Neural progenitor cell (in vitro differentiated cells): Measurements from ENCODE around the gene PSMA1. TPM values are rescaled to one million over a fixed set of nuclear protein-coding genes. Genes with fewer than 3 reads are reported as not detected.

Source experiments
- DNase-seq: peaks from one replicate; pipeline ENCODE4 v3.0.0-alpha.2; 2016; ENCODE audit warnings: low spot score
- H2AFZ ChIP-seq: fragments of 200-600 bp; sonication (generic); replicated peaks from 2 replicates; pipeline ENCODE4 v1.6.1; 2016; ENCODE audit warnings: antibody characterized with exemption
- H3F3A ChIP-seq: fragments of 200-600 bp; sonication (generic); 2 replicates; pipeline ENCODE4 v1.6.1; 2016; ENCODE audit warnings: antibody characterized with exemption, low read depth
- H3K27ac ChIP-seq: fragments of 200-600 bp; sonication (generic); 2 replicates; pipeline ENCODE4 v1.5.1; 2016; ENCODE audit warnings: mild to moderate bottlenecking
- H3K27me3 ChIP-seq: fragments of 200-600 bp; sonication (generic); 2 replicates; pipeline ENCODE4 v1.6.1; 2016; ENCODE audit warnings: mild to moderate bottlenecking, moderate library complexity
- H3K36me3 ChIP-seq: fragments of 200-600 bp; sonication (generic); 2 replicates; pipeline ENCODE4 v1.5.1; 2016
- H3K4me1 ChIP-seq: fragments of 200-600 bp; sonication (generic); 2 replicates; pipeline ENCODE4 v1.6.1; 2016; ENCODE audit warnings: mixed run types
- H3K4me2 ChIP-seq: fragments of 200-600 bp; sonication (generic); 2 replicates; pipeline ENCODE4 v1.6.1; 2016
- H3K4me3 ChIP-seq: fragments of 200-600 bp; sonication (generic); 2 replicates; pipeline ENCODE4 v1.5.1; 2016
- H3K79me2 ChIP-seq: fragments of 200-600 bp; sonication (generic); 2 replicates; pipeline ENCODE4 v1.6.1; 2016; ENCODE audit warnings: low read depth
- H3K9ac ChIP-seq: fragments of 200-600 bp; sonication (generic); 2 replicates; pipeline ENCODE4 v1.6.1; 2016
- H3K9me3 ChIP-seq: fragments of 200-600 bp; sonication (generic); 2 replicates; pipeline ENCODE4 v1.5.1; 2016; ENCODE audit warnings: low read depth
- H4K20me1 ChIP-seq: fragments of 200-600 bp; sonication (generic); 2 replicates; pipeline ENCODE4 v1.6.1; 2016; ENCODE audit warnings: low read depth
- H3K27ac Mint-ChIP-seq: 3 replicates; pipeline ENCODE4 v1.8.0; 2021; ENCODE audit warnings: mixed read lengths
- H3K27me3 Mint-ChIP-seq: 2 replicates; pipeline ENCODE4 v1.8.0; 2022; ENCODE audit warnings: low read depth, mild to moderate bottlenecking, inconsistent platforms, moderate library complexity, mixed read lengths; ENCODE audit not compliant: insufficient read depth
- H3K36me3 Mint-ChIP-seq: 3 replicates; pipeline ENCODE4 v1.8.0; 2021; ENCODE audit warnings: mixed read lengths
- H3K4me1 Mint-ChIP-seq: 3 replicates; pipeline ENCODE4 v1.8.0; 2021; ENCODE audit warnings: mixed read lengths
- H3K4me3 Mint-ChIP-seq: 3 replicates; pipeline ENCODE4 v1.8.0; 2021; ENCODE audit warnings: mild to moderate bottlenecking, moderate library complexity, mixed read lengths
- H3K9me3 Mint-ChIP-seq: 3 replicates; pipeline ENCODE4 v1.8.0; 2020; ENCODE audit warnings: mixed read lengths
- CTCF ChIP-seq: fragments of 200-600 bp; sonication (generic); IDR thresholded peaks from 2 replicates; pipeline ENCODE4 v1.5.1; 2017; ENCODE audit warnings: antibody characterized with exemption, mild to moderate bottlenecking
- EZH2 ChIP-seq: fragments of 200-600 bp; sonication (generic); IDR thresholded peaks from 2 replicates; pipeline ENCODE4 v1.6.1; 2017; ENCODE audit warnings: antibody characterized with exemption, mild to moderate bottlenecking, moderate library complexity
- EZH2phosphoT487 ChIP-seq: fragments of 200-600 bp; sonication (generic); IDR thresholded peaks from 2 replicates; pipeline ENCODE4 v1.6.1; 2017; ENCODE audit warnings: antibody characterized with exemption
- total RNA-seq: library from RNA; depleted of rRNA; stranded (reverse); fragments of >200 nt; gene quantifications from 2 replicates; pipeline ENCODE4 v1.2.3, GENCODE V29; 2015; ENCODE audit warnings: low replicate concordance

The PSMA1 gene
- total RNA-seq, 1 donor from 2014 or later: 271 TPM

- TF ChIP-seq EZH2: no peak
- TF ChIP-seq CTCF: no peak
- TF ChIP-seq EZH2phosphoT487: no peak
- no peaks in the 10 kb centered on the region for H3K9me3 ChIP-seq
- peak overlapping the region; percentile 90 for H3K4me3 ChIP-seq
- no peaks in the 10 kb centered on the region for H3K9me3 Mint-ChIP-seq
- H3F3A ChIP-seq: peaks cover 7% of the 10 kb centered on the region
- peak overlapping the region; percentile 94 for H3K4me3 Mint-ChIP-seq
- peaks cover 7% of the 10 kb centered on the region for H3K4me1 ChIP-seq
- no peak overlapping the region for H3K27ac ChIP-seq
- H3K4me1 Mint-ChIP-seq: peaks cover 18% of the 10 kb centered on the region
- H2AFZ ChIP-seq: peak overlapping the region; percentile 98
- H3K79me2 ChIP-seq: peaks cover 28% of the 10 kb centered on the region
- H3K36me3 ChIP-seq: peaks cover 10% of the 10 kb centered on the region
- H3K27me3 Mint-ChIP-seq: no peaks in the 10 kb centered on the region
- H3K9ac ChIP-seq: peak overlapping the region; percentile 14
- H3K4me2 ChIP-seq: peak overlapping the region; percentile 86
- peak overlapping the region; percentile 43 for H3K27ac Mint-ChIP-seq
- no peaks in the 10 kb centered on the region for H3K27me3 ChIP-seq
- H3K36me3 Mint-ChIP-seq: peaks cover 10% of the 10 kb centered on the region
- no peaks in the 10 kb centered on the region for H4K20me1 ChIP-seq
- DNase-seq: no peak
Observed at GRCh38 chr11:14520747-14521151, 563 bp upstream of the PSMA1 start.

GRCh38 chr11:14519597-14519916 is 629 bp downstream of the PSMA1 start:
- H2AFZ ChIP-seq: peak overlapping the region; percentile 60
- no peaks in the 10 kb centered on the region for H3K9me3 ChIP-seq
- H3K4me2 ChIP-seq: peak overlapping the region; percentile 86
- H3K4me1 Mint-ChIP-seq: peaks cover 18% of the 10 kb centered on the region
- DNase-seq: no peak
- H3K27ac ChIP-seq: no peak overlapping the region
- H3K9ac ChIP-seq: peak overlapping the region; percentile 92
- H3K4me1 ChIP-seq: peaks cover 7% of the 10 kb centered on the region
- H3K27me3 Mint-ChIP-seq: no peaks in the 10 kb centered on the region
- H4K20me1 ChIP-seq: no peaks in the 10 kb centered on the region
- no peaks in the 10 kb centered on the region for H3K9me3 Mint-ChIP-seq
- H3K36me3 Mint-ChIP-seq: peaks cover 12% of the 10 kb centered on the region
- H3K27me3 ChIP-seq: no peaks in the 10 kb centered on the region
- H3K4me3 ChIP-seq: peak overlapping the region; percentile 90
- peak overlapping the region; percentile 94 for H3K4me3 Mint-ChIP-seq
- peaks cover 28% of the 10 kb centered on the region for H3K79me2 ChIP-seq
- H3K36me3 ChIP-seq: peaks cover 10% of the 10 kb centered on the region
- peaks cover 7% of the 10 kb centered on the region for H3F3A ChIP-seq
- TF ChIP-seq EZH2: no peak
- no peak for TF ChIP-seq EZH2phosphoT487
- no peak for TF ChIP-seq CTCF
- peak overlapping the region; percentile 43 for H3K27ac Mint-ChIP-seq

GRCh38 chr11:14518820-14519219 is 1.4 kb downstream of the PSMA1 start:
- no peak overlapping the region for H3K27ac ChIP-seq

More at GRCh38 chr11:14518820-14519219, 1.4 kb downstream of the PSMA1 start:
- Mint-ChIP-seq H3K9me3 (no peaks in the 10 kb centered on the region), H3K36me3 (peaks cover 16% of the 10 kb centered on the region), H3K27me3 (no peaks in the 10 kb centered on the region), H3K4me3 (peak overlapping the region; percentile 94), H3K4me1 (peaks cover 18% of the 10 kb centered on the region), H3K27ac (no peak overlapping the region)
- H4K20me1 ChIP-seq: no peaks in the 10 kb centered on the region
- TF ChIP-seq CTCF: no peak
- H3K9ac ChIP-seq: peak overlapping the region; percentile 92
- H3K36me3 ChIP-seq: peaks cover 10% of the 10 kb centered on the region
- no peak overlapping the region for H2AFZ ChIP-seq
- peaks cover 7% of the 10 kb centered on the region for H3K4me1 ChIP-seq
- H3K27me3 ChIP-seq: no peaks in the 10 kb centered on the region
- peak overlapping the region; percentile 86 for H3K4me2 ChIP-seq
- peaks cover 28% of the 10 kb centered on the region for H3K79me2 ChIP-seq
- H3K4me3 ChIP-seq: peak overlapping the region; percentile 90
- peaks cover 7% of the 10 kb centered on the region for H3F3A ChIP-seq
- DNase-seq: no peak
- H3K9me3 ChIP-seq: no peaks in the 10 kb centered on the region
